GM21723 (cell line): ENCODE results near the gene FRK.
A peak's percentile ranks its signal among the peaks of the same experiment; 100 is the strongest.
"Not testable (repeated sequence)": the region's sequence is repeated elsewhere in the genome, so short reads cannot be mapped to it uniquely, and the experiment has no call there.

Experiments used
- ATAC-seq: cut with Tn5 transposase; IDR thresholded peaks from one replicate; pipeline ENCODE4 v1.9.1; 2021; ENCODE audit warnings: mild to moderate bottlenecking, moderate library complexity; ENCODE audit not compliant: unreplicated experiment

Gene FRK

GRCh38 chr6:116010386-116010785 is 50.3 kb downstream of the FRK start:
- ATAC-seq, result no peak

GRCh38 chr6:116008470-116009243 is 52.0 kb downstream of the FRK start:
- peak; percentile 69 for ATAC-seq

- no peak for ATAC-seq
Observed at GRCh38 chr6:116004841-116005815, 55.6 kb downstream of the FRK start.

GRCh38 chr6:116003668-116004067 is 57.0 kb downstream of the FRK start:
- ATAC-seq, result peak; percentile 93

- ATAC-seq, result no peak
Observed at GRCh38 chr6:116002756-116003155, 57.9 kb downstream of the FRK start.

GRCh38 chr6:115999235-115999634 is 61.5 kb downstream of the FRK start:
- ATAC-seq, result no peak

- no peak for ATAC-seq
Observed at GRCh38 chr6:115997990-115998585, 62.6 kb downstream of the FRK start.

GRCh38 chr6:115986026-115986425 is 74.7 kb downstream of the FRK start:
- ATAC-seq, result no peak

GRCh38 chr6:115984809-115985208 is 75.9 kb downstream of the FRK start:
- no peak for ATAC-seq

GRCh38 chr6:115983998-115984397 is 76.7 kb downstream of the FRK start:
- ATAC-seq, result no peak

- no peak for ATAC-seq
Observed at GRCh38 chr6:115982453-115982852, 78.2 kb downstream of the FRK start.

- ATAC-seq, result no peak
Observed at GRCh38 chr6:115977220-115977619, 83.5 kb downstream of the FRK start.

GRCh38 chr6:115976321-115976870 is 84.3 kb downstream of the FRK start:
- ATAC-seq, result no peak

GRCh38 chr6:115972679-115973078 is 88.0 kb downstream of the FRK start:
- ATAC-seq, result no peak

- ATAC-seq, result no peak
Observed at GRCh38 chr6:115971785-115972184, 88.9 kb downstream of the FRK start.

GRCh38 chr6:115969930-115970273 is 90.8 kb downstream of the FRK start:
- no peak for ATAC-seq

GRCh38 chr6:115969207-115969929 is 91.3 kb downstream of the FRK start:
- no peak for ATAC-seq

- ATAC-seq, result not testable (repeated sequence)
Observed at GRCh38 chr6:115960286-115960685, 100.4 kb downstream of the FRK start.

- no peak for ATAC-seq
Observed at GRCh38 chr6:115958958-115959357, 101.7 kb downstream of the FRK start.

GRCh38 chr6:115954740-115955139 is 106.0 kb downstream of the FRK start:
- no peak for ATAC-seq

GRCh38 chr6:115948751-115949150 is 111.9 kb downstream of the FRK start:
- no peak for ATAC-seq
